ENCODE data around the gene ZNF302. TPM values are rescaled to one million over a fixed set of nuclear protein-coding genes. Genes with fewer than 3 reads are reported as not detected.
A peak's percentile ranks its signal among the peaks of the same experiment; 100 is the strongest.

The ZNF302 gene
- total RNA-seq (10 to 100 TPM; 13.6 to 61.4 (median 25.7) TPM), polyA plus RNA-seq (10 to 100 TPM; 16.4 to 25.3 TPM), total RNA-seq (32.4 reads per million, percentile 61 among the genes with 10 or more reads in this experiment)

GRCh38 chr19:34677386-34678084 lies at the start of gene ZNF302:
ZNF302 (plus strand) TSS chr19:34677678; CDS start chr19:34678805, 1,127 bp downstream.
- Histone ChIP-seq H3K36me3 (ENCODE audit: control insufficient read depth in 2 of 3, insufficient read depth in 3 of 3, low read length in 3 of 3) (peaks cover 7 to 35% (median 8%) of the 10 kb centered on the region in 3 experiments), H3K27ac (ENCODE audit: low read depth, low read length) (peak within 1 kb of the TSS; percentile 80), H3K27me3 (ENCODE audit: control insufficient read depth in 2 of 2, insufficient read depth in 2 of 2, low read length in 2 of 2) (no peaks in the 10 kb centered on the region), H3K9me3 (ENCODE audit: control insufficient read depth in 2 of 3, low read length in 3 of 3) (peaks cover 0 to 9% (median 6%) of the 10 kb centered on the region in 3 experiments), H3K4me3 (ENCODE audit: low read length) (peak within 1 kb of the TSS; percentile 93), H3K4me1 (ENCODE audit: control insufficient read depth in 2 of 2, insufficient read depth in 2 of 2, low read length in 2 of 2) (peaks cover 14 to 15% of the 10 kb centered on the region in 2 donors)
- ChIA-PET CTCF (interaction anchor here (0.6 to 0.7 kb wide), 2 partner anchors 14 to 39 kb away, joined by 3 read pairs; no protein-coding TSS in a partner anchor), POLR2A (interaction anchor here (0.6 to 2.5 kb wide), 7 partner anchors 16 to 1537 kb away, joined by 3 to 17 read pairs (median 3); partner anchors contain the start of genes ZNF146, ZNF181, ZNF565 and ZNF792)
- peaks cover 6 to 51% (median 27%) of the 10 kb centered on the region in 11 donors for H3K9me3 Mint-ChIP-seq
- peak within 1 kb of the TSS; percentile 94 to 100 (median 99) for H3K27ac Mint-ChIP-seq
- intact Hi-C loops (cut with micrococcal nuclease), result loop anchor here (1.0 to 5.0 kb wide), 12 partner anchors 10 to 1500 kb away; partner anchors contain the start of genes ZNF599 (in 2 of the 2), CEBPG (in 1 of the 2), FXYD7 (in 1 of the 2) and LIN37 (in 1 of the 2)
- DNase-seq (peak; percentile 87 to 96 (median 94)), ATAC-seq (peak; percentile 95)
- peaks cover 24 to 61% (median 54%) of the 10 kb centered on the region in 5 donors for H3K36me3 Mint-ChIP-seq
- H3K4me3 Mint-ChIP-seq, result peak within 1 kb of the TSS; percentile 92 to 99 (median 96)
- H3K4me1 Mint-ChIP-seq, result peaks cover 20 to 56% (median 35%) of the 10 kb centered on the region in 7 donors
- peaks cover 9 to 18% (median 12%) of the 10 kb centered on the region in 5 donors for H3K27me3 Mint-ChIP-seq

- Mint-ChIP-seq H3K4me3 (no peak overlapping the region), H3K36me3 (peaks cover 0 to 27% (median 26%) of the 10 kb centered on the region in 5 donors), H3K27ac (no peak overlapping the region), H3K9me3 (peaks cover 6 to 61% (median 28%) of the 10 kb centered on the region in 11 donors), H3K27me3 (no peaks in the 10 kb centered on the region), H3K4me1 (peaks cover 0 to 6% (median 0%) of the 10 kb centered on the region in 7 donors)
- Histone ChIP-seq H3K9me3 (ENCODE audit: control insufficient read depth in 2 of 3, low read length in 3 of 3) (peaks cover 0 to 25% (median 0%) of the 10 kb centered on the region in 3 experiments), H3K4me1 (ENCODE audit: control insufficient read depth in 2 of 2, insufficient read depth in 2 of 2, low read length in 2 of 2) (no peaks in the 10 kb centered on the region), H3K27me3 (ENCODE audit: control insufficient read depth in 2 of 2, insufficient read depth in 2 of 2, low read length in 2 of 2) (no peaks in the 10 kb centered on the region), H3K4me3 (ENCODE audit: low read length) (no peak overlapping the region), H3K36me3 (ENCODE audit: control insufficient read depth in 2 of 3, insufficient read depth in 3 of 3, low read length in 3 of 3) (no peaks in the 10 kb centered on the region), H3K27ac (ENCODE audit: low read depth, low read length) (no peak overlapping the region)
- ChIA-PET POLR2A (no interaction called here), CTCF (no interaction called here)
- intact Hi-C loops (cut with micrococcal nuclease), result loop anchor here in 1 of 2 donors (10.0 kb wide), 1 partner anchor 201 kb away; no protein-coding TSS in a partner anchor
- ATAC-seq (no peak), DNase-seq (no peak)
Measured at GRCh38 chr19:34633802-34634201, 43.7 kb upstream of the ZNF302 start.

GRCh38 chr19:34639491-34640085 lies 37.9 kb upstream of the ZNF302 start:
- DNase-seq, result peak in 8 of 9 donors; percentile 49 to 73 (median 64)

GRCh38 chr19:34642241-34642640 lies 35.2 kb upstream of the ZNF302 start:
- Mint-ChIP-seq H3K4me1 (peaks cover 0 to 4% (median 0%) of the 10 kb centered on the region in 7 donors), H3K9me3 (no peaks in the 10 kb centered on the region), H3K27ac (no peak overlapping the region), H3K36me3 (peaks cover 0 to 4% (median 0%) of the 10 kb centered on the region in 5 donors), H3K4me3 (no peak overlapping the region), H3K27me3 (peaks cover 0 to 3% (median 0%) of the 10 kb centered on the region in 5 donors)
- H3K27me3 ChIP-seq (ENCODE audit: control insufficient read depth in 2 of 2, insufficient read depth in 2 of 2, low read length in 2 of 2), result no peaks in the 10 kb centered on the region
- no peak overlapping the region for H3K27ac ChIP-seq (ENCODE audit: low read depth, low read length)
- CTCF ChIA-PET, result interaction anchor here (5.5 kb wide), 1 partner anchor 69 kb away, joined by 54 read pairs; no protein-coding TSS in a partner anchor
- H3K4me3 ChIP-seq (ENCODE audit: low read length), result no peak overlapping the region
- H3K4me1 ChIP-seq (ENCODE audit: control insufficient read depth in 2 of 2, insufficient read depth in 2 of 2, low read length in 2 of 2), result no peaks in the 10 kb centered on the region
- intact Hi-C loops (cut with micrococcal nuclease), result no loop called here
- DNase-seq (no peak), ATAC-seq (no peak)
- no peaks in the 10 kb centered on the region for H3K9me3 ChIP-seq (ENCODE audit: control insufficient read depth in 2 of 3, low read length in 3 of 3)
- H3K36me3 ChIP-seq (ENCODE audit: control insufficient read depth in 2 of 3, insufficient read depth in 3 of 3, low read length in 3 of 3), result no peaks in the 10 kb centered on the region
- POLR2A ChIA-PET, result no interaction called here

More at GRCh38 chr19:34639491-34640085, 37.9 kb upstream of the ZNF302 start:
- Mint-ChIP-seq H3K27me3 (peaks cover 0 to 3% (median 0%) of the 10 kb centered on the region in 5 donors), H3K4me1 (peaks cover 0 to 6% (median 0%) of the 10 kb centered on the region in 7 donors), H3K9me3 (peaks cover 0 to 22% (median 11%) of the 10 kb centered on the region in 11 donors), H3K4me3 (no peak overlapping the region), H3K36me3 (peaks cover 0 to 16% (median 14%) of the 10 kb centered on the region in 5 donors), H3K27ac (no peak overlapping the region)
- H3K27me3 ChIP-seq (ENCODE audit: control insufficient read depth in 2 of 2, insufficient read depth in 2 of 2, low read length in 2 of 2), result no peaks in the 10 kb centered on the region
- no peak overlapping the region for H3K27ac ChIP-seq (ENCODE audit: low read depth, low read length)
- H3K9me3 ChIP-seq (ENCODE audit: control insufficient read depth in 2 of 3, low read length in 3 of 3), result peaks cover 0 to 14% (median 0%) of the 10 kb centered on the region in 3 experiments
- H3K36me3 ChIP-seq (ENCODE audit: control insufficient read depth in 2 of 3, insufficient read depth in 3 of 3, low read length in 3 of 3), result no peaks in the 10 kb centered on the region
- peak; percentile 64 for ATAC-seq
- intact Hi-C loops (cut with micrococcal nuclease), result loop anchor here (1.0 to 10.0 kb wide), 5 partner anchors 24 to 451 kb away; no protein-coding TSS in a partner anchor
- ChIA-PET POLR2A (no interaction called here), CTCF (interaction anchor here (0.6 to 5.5 kb wide), 8 partner anchors 9 to 860 kb away, joined by 3 to 54 read pairs (median 5); no protein-coding TSS in a partner anchor)
- H3K4me1 ChIP-seq (ENCODE audit: control insufficient read depth in 2 of 2, insufficient read depth in 2 of 2, low read length in 2 of 2), result no peaks in the 10 kb centered on the region
- no peak overlapping the region for H3K4me3 ChIP-seq (ENCODE audit: low read length)

- no peak overlapping the region for H3K27ac ChIP-seq (ENCODE audit: low read depth, low read length)
- no peaks in the 10 kb centered on the region for H3K27me3 ChIP-seq (ENCODE audit: control insufficient read depth in 2 of 2, insufficient read depth in 2 of 2, low read length in 2 of 2)
- DNase-seq (no peak), ATAC-seq (no peak)
- CTCF ChIA-PET, result no interaction called here
- Mint-ChIP-seq H3K4me1 (no peaks in the 10 kb centered on the region), H3K4me3 (no peak overlapping the region), H3K9me3 (no peaks in the 10 kb centered on the region), H3K36me3 (peaks cover 0 to 8% (median 0%) of the 10 kb centered on the region in 5 donors), H3K27ac (no peak overlapping the region), H3K27me3 (peaks cover 0 to 6% (median 0%) of the 10 kb centered on the region in 5 donors)
- no peak overlapping the region for H3K4me3 ChIP-seq (ENCODE audit: low read length)
- POLR2A ChIA-PET, result no interaction called here
- intact Hi-C loops (cut with micrococcal nuclease), result no loop called here
- H3K4me1 ChIP-seq (ENCODE audit: control insufficient read depth in 2 of 2, insufficient read depth in 2 of 2, low read length in 2 of 2), result no peaks in the 10 kb centered on the region
- no peaks in the 10 kb centered on the region for H3K36me3 ChIP-seq (ENCODE audit: control insufficient read depth in 2 of 3, insufficient read depth in 3 of 3, low read length in 3 of 3)
- no peaks in the 10 kb centered on the region for H3K9me3 ChIP-seq (ENCODE audit: control insufficient read depth in 2 of 3, low read length in 3 of 3)
Measured at GRCh38 chr19:34644991-34645461, 32.5 kb upstream of the ZNF302 start.

GRCh38 chr19:34645551-34645950 lies 31.9 kb upstream of the ZNF302 start:
- Histone ChIP-seq H3K4me1 (ENCODE audit: control insufficient read depth in 2 of 2, insufficient read depth in 2 of 2, low read length in 2 of 2) (no peaks in the 10 kb centered on the region), H3K27ac (ENCODE audit: low read depth, low read length) (no peak overlapping the region), H3K4me3 (ENCODE audit: low read length) (no peak overlapping the region), H3K9me3 (ENCODE audit: control insufficient read depth in 2 of 3, low read length in 3 of 3) (no peaks in the 10 kb centered on the region), H3K36me3 (ENCODE audit: control insufficient read depth in 2 of 3, insufficient read depth in 3 of 3, low read length in 3 of 3) (no peaks in the 10 kb centered on the region), H3K27me3 (ENCODE audit: control insufficient read depth in 2 of 2, insufficient read depth in 2 of 2, low read length in 2 of 2) (no peaks in the 10 kb centered on the region)
- DNase-seq (no peak), ATAC-seq (no peak)
- Mint-ChIP-seq H3K9me3 (peaks cover 0 to under 1% (median 0%) of the 10 kb centered on the region in 11 donors), H3K27ac (no peak overlapping the region), H3K4me1 (no peaks in the 10 kb centered on the region), H3K36me3 (peaks cover 0 to 8% (median under 1%) of the 10 kb centered on the region in 5 donors), H3K27me3 (peaks cover 0 to 6% (median 2%) of the 10 kb centered on the region in 5 donors), H3K4me3 (no peak overlapping the region)
- intact Hi-C loops (cut with micrococcal nuclease), result no loop called here
- ChIA-PET CTCF (no interaction called here), POLR2A (no interaction called here)
